ENCODE results near the gene CNOT3.
"Not testable (repeated sequence)": the region's sequence is repeated elsewhere in the genome, so short reads cannot be mapped to it uniquely, and the experiment has no call there.

CNOT3 gene

GRCh38 chr19:54191811-54192453, 54.4 kb downstream of the CNOT3 start:
- DNase-seq (ENCODE audit: low spot score) = no peak

- DNase-seq (ENCODE audit: low spot score) = no peak
Measured at GRCh38 chr19:54193011-54193410, 55.4 kb downstream of the CNOT3 start.

GRCh38 chr19:54194463-54194862, 56.9 kb downstream of the CNOT3 start:
- not testable (repeated sequence) for DNase-seq (ENCODE audit: low spot score)

- DNase-seq (ENCODE audit: low spot score) = no peak
Measured at GRCh38 chr19:54196536-54196935, 59.0 kb downstream of the CNOT3 start.

- no peak for DNase-seq (ENCODE audit: low spot score)
Measured at GRCh38 chr19:54197121-54197520, 59.6 kb downstream of the CNOT3 start.

GRCh38 chr19:54199401-54199800, 61.8 kb downstream of the CNOT3 start:
- no peak for DNase-seq (ENCODE audit: low spot score)

GRCh38 chr19:54201172-54201701, 63.7 kb downstream of the CNOT3 start:
- DNase-seq (ENCODE audit: low spot score) = no peak

- no peak for DNase-seq (ENCODE audit: low spot score)
Measured at GRCh38 chr19:54201980-54202379, 64.4 kb downstream of the CNOT3 start.

GRCh38 chr19:54203151-54203611, 65.6 kb downstream of the CNOT3 start:
- DNase-seq (ENCODE audit: low spot score) = no peak

GRCh38 chr19:54204767-54205468, 67.4 kb downstream of the CNOT3 start:
- DNase-seq (ENCODE audit: low spot score) = no peak
